GM23338 (cell line): ENCODE data around the gene GLI3. TPM values are rescaled to one million over a fixed set of nuclear protein-coding genes. Genes with fewer than 3 reads are reported as not detected.

Source experiments
- ATAC-seq: fragments of 200-7000 bp; cut with Tn5 transposase; 3 replicates; pipeline ENCODE4 v1.9.1; 2020
- DNase-seq: peaks from one replicate; pipeline ENCODE4 v3.0.0-alpha.2; 2015; ENCODE audit warnings: low spot score
- H2AFZ ChIP-seq: fragments of 200-600 bp; sonication (generic); 2 replicates; pipeline ENCODE4 v1.8.0; 2016; ENCODE audit warnings: antibody characterized with exemption, mild to moderate bottlenecking, moderate library complexity
- H3F3A ChIP-seq: fragments of 200-600 bp; sonication (generic); replicated peaks from 2 replicates; pipeline ENCODE4 v1.8.0; 2017; ENCODE audit warnings: antibody characterized with exemption, mixed run types, low read depth
- H3K27ac ChIP-seq: fragments of 200-600 bp; sonication (generic); 2 replicates; pipeline ENCODE4 v1.6.1; 2016; ENCODE audit warnings: low read depth
- H3K27me3 ChIP-seq: fragments of 200-600 bp; sonication (generic); 2 replicates; pipeline ENCODE4 v1.8.0; 2016; ENCODE audit warnings: mild to moderate bottlenecking, mixed run types, moderate library complexity; ENCODE audit not compliant: insufficient read depth
- H3K36me3 ChIP-seq: fragments of 200-600 bp; sonication (generic); 2 replicates; pipeline ENCODE4 v1.8.0; 2016; ENCODE audit warnings: mild to moderate bottlenecking; ENCODE audit not compliant: insufficient read depth
- H3K4me1 ChIP-seq: fragments of 200-600 bp; sonication (generic); 2 replicates; pipeline ENCODE4 v1.8.0; 2016; ENCODE audit warnings: mild to moderate bottlenecking, moderate library complexity; ENCODE audit not compliant: insufficient read depth
- H3K4me2 ChIP-seq: fragments of 200-600 bp; sonication (generic); 2 replicates; pipeline ENCODE4 v1.7.1; 2017; ENCODE audit warnings: mixed run types
- H3K4me3 ChIP-seq: fragments of 200-600 bp; sonication (generic); 2 replicates; pipeline ENCODE4 v1.6.1; 2016; ENCODE audit warnings: mixed run types
- H3K79me2 ChIP-seq: fragments of 200-600 bp; sonication (generic); replicated peaks from 2 replicates; pipeline ENCODE4 v1.8.0; 2017; ENCODE audit warnings: mild to moderate bottlenecking; ENCODE audit not compliant: insufficient read depth
- H3K9me2 ChIP-seq: fragments of 200-600 bp; sonication (generic); 2 replicates; pipeline ENCODE4 v1.8.0; 2017; ENCODE audit not compliant: insufficient read depth
- H4K20me1 ChIP-seq: fragments of 200-600 bp; sonication (generic); replicated peaks from 2 replicates; pipeline ENCODE4 v1.8.0; 2017; ENCODE audit warnings: mild to moderate bottlenecking; ENCODE audit not compliant: insufficient read depth
- H3K27ac Mint-ChIP-seq: 2 replicates; pipeline ENCODE4 v1.8.0; 2020; ENCODE audit warnings: inconsistent platforms, mild to moderate bottlenecking, moderate library complexity, mixed read lengths
- H3K27me3 Mint-ChIP-seq: 3 replicates; pipeline ENCODE4 v1.8.0; 2022; ENCODE audit warnings: low read depth, mild to moderate bottlenecking, moderate library complexity, mixed read lengths, inconsistent platforms; ENCODE audit not compliant: insufficient read depth, poor library complexity
- H3K36me3 Mint-ChIP-seq: 3 replicates; pipeline ENCODE4 v1.8.0; 2021; ENCODE audit warnings: low read depth, mild to moderate bottlenecking, inconsistent platforms, moderate library complexity, mixed read lengths
- H3K4me1 Mint-ChIP-seq: 3 replicates; pipeline ENCODE4 v1.8.0; 2020; ENCODE audit warnings: mild to moderate bottlenecking, inconsistent platforms, mixed read lengths
- H3K4me3 Mint-ChIP-seq: 3 replicates; pipeline ENCODE4 v1.8.0; 2021; ENCODE audit warnings: moderate library complexity, mild to moderate bottlenecking, inconsistent platforms, mixed read lengths
- H3K9me3 Mint-ChIP-seq: 3 replicates; pipeline ENCODE4 v1.8.0; 2020; ENCODE audit warnings: moderate library complexity, mild to moderate bottlenecking, inconsistent platforms, mixed read lengths
- NANOG ChIP-seq: IDR thresholded peaks from 2 replicates; pipeline ENCODE4 v1.6.1; 2016; ENCODE audit warnings: antibody characterized with exemption, borderline replicate concordance
- ZNF114 ChIP-seq: fragments of 250-450 bp; sonication (Bioruptor Pico); IDR thresholded peaks from 2 replicates; pipeline ENCODE4 v1.5.0; 2020; ENCODE audit warnings: mild to moderate bottlenecking, moderate library complexity
- ZNF462 ChIP-seq: fragments of 250-450 bp; sonication (Bioruptor Pico); IDR thresholded peaks from 2 replicates; pipeline ENCODE4 v1.5.0; 2020; ENCODE audit warnings: mild to moderate bottlenecking, moderate library complexity
- polyA plus RNA-seq: library from polyadenylated mRNA; unstranded; fragments of >200 nt; fragmentation: Nextera tagmentation; extraction: Ambion mirVana; gene quantifications from 2 replicates; pipeline ENCODE4 v1.2.1, GENCODE V29; 2016
- total RNA-seq: library from RNA; depleted of rRNA; stranded (reverse); fragments of >200 nt; shearing (Covaris generic); gene quantifications from 2 replicates; pipeline ENCODE4 v1.2.3, GENCODE V29; 2014
- TF ChIP-seq, protein P1 (sequence below): IDR thresholded peaks from 2 replicates; pipeline ENCODE4 v1.6.1; 2016; ENCODE audit warnings: antibody characterized with exemption

GLI3 gene
- total and polyA plus RNA-seq, 2 experiments from 2014 or later = 16.1 to 17.9 TPM

DNA sequence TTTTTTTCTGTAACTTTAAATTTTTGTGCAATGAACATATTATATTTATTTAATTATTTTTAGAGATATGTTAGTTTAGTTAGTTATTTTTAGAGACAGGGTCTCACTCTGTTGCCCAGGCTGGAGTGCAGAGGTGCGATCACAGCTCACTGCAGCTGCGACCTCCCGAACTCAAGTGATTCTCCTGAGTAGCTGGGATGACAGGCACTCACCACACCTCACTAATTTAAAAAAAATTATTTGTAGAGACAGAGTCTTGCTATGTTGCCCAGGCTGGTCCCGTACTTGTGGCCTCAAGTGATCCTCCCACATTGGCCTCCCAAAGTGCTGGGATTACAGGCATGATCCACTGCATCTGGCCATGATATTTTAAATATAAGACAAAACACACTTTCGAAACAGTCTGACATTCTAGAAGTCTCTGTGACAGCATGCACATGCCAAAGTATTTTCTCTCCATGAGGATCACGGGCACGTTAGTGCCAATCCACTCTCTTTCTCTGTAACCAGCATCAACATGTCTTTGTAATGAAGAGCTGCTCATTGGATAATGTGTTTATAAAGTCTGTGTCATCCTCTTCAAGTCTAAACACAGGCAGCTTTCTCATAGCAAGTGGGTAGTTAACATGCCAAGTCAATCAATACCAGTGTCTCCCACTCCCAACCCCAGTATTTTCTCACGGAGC, 137.4 kb downstream of the GLI3 start:
- H3K27me3 Mint-ChIP-seq = peaks cover 26% of the 10 kb centered on the region
- Histone ChIP-seq H3K79me2 (no peaks in the 10 kb centered on the region), H3K27ac (no peak overlapping the region), H3K4me1 (peaks cover 7% of the 10 kb centered on the region; the same call in 1 of the 2 replicates), H3K27me3 (peaks cover 30% of the 10 kb centered on the region), H3K4me2 (no peak overlapping the region), H3K4me3 (no peak overlapping the region), H3K9me2 (no peaks in the 10 kb centered on the region), H3K36me3 (no peaks in the 10 kb centered on the region), H2AFZ (no peak overlapping the region), H4K20me1 (peaks cover 4% of the 10 kb centered on the region; the same call in 1 of the 2 replicates), H3F3A (no peaks in the 10 kb centered on the region)
- peaks cover 3% of the 10 kb centered on the region; the same call in 1 of the 3 replicates for H3K9me3 Mint-ChIP-seq
- H3K36me3 Mint-ChIP-seq = peaks cover 13% of the 10 kb centered on the region
- no peak overlapping the region for H3K4me3 Mint-ChIP-seq
- DNase-seq (no peak), ATAC-seq (no peak)
- peaks cover 30% of the 10 kb centered on the region for H3K4me1 Mint-ChIP-seq
- TF ChIP-seq ZNF114 (CRISPR knock-in tag) (no peak), ZNF462 (CRISPR knock-in tag) (no peak), NANOG (no peak)
- TF ChIP-seq, protein P1, sequence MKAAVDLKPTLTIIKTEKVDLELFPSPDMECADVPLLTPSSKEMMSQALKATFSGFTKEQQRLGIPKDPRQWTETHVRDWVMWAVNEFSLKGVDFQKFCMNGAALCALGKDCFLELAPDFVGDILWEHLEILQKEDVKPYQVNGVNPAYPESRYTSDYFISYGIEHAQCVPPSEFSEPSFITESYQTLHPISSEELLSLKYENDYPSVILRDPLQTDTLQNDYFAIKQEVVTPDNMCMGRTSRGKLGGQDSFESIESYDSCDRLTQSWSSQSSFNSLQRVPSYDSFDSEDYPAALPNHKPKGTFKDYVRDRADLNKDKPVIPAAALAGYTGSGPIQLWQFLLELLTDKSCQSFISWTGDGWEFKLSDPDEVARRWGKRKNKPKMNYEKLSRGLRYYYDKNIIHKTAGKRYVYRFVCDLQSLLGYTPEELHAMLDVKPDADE = no peak
- H3K27ac Mint-ChIP-seq = no peak overlapping the region
